ENCODE results near the gene COMMD4. TPM values are rescaled to one million over a fixed set of nuclear protein-coding genes. Genes with fewer than 3 reads are reported as not detected.

COMMD4 gene
- total and polyA plus RNA-seq, 10 of the 15 experiments (the other 5 are each of a cell fraction or from before 2014, with no cell fraction given) = 14.5 to 118 (median 75.3) TPM

DNA sequence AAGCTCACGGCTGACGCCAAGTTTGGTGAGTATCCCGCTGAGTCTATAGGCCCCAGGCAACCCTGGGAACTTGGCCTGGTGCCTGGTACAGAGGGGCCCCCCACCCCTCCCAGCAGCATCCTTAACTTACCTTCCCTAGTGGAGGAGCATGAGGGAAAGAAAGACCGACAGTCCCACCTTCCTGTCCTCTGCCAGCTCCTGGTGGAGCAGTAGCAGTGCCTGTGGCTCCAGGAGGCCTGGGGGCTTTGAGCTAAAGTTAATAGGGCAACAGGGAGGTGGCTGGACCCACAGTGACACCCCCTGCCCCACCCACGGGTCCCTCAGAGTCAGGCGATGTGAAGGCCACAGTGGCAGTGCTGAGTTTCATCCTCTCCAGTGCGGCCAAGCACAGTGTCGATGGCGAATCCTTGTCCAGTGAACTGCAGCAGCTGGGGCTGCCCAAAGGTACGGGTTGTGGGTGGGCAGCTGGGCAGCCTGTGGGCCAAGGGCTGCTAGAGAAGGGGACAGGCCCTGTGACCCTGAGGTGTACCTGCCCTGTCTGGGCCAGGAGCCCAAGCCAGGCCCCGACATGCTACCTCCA, 2.9 kb downstream of the COMMD4 start:
- no peaks in the 10 kb centered on the region; the same call in 1 of the 2 replicates for H3K4me1 ChIP-seq (ENCODE audit: control insufficient read depth, insufficient read depth, low read length)
- H3K36me3 ChIP-seq (ENCODE audit: control insufficient read depth in 2 of 2, insufficient read depth in 2 of 2, low read length in 1 of 2) = peaks cover 0 to 5% of the 10 kb centered on the region in 2 experiments; a peak in 1 of 4 replicates
- H3K79me2 ChIP-seq (ENCODE audit: control insufficient read depth, insufficient read depth, low read length) = peaks cover 10% of the 10 kb centered on the region
- ChIA-PET CTCF (no interaction called here), SMC1A (ENCODE audit: uncharacterized antibody, unreplicated experiment) (interaction anchor here (1.4 kb wide), 1 partner anchor 29 kb away, joined by 4 read pairs; no protein-coding TSS in a partner anchor), POLR2A (no interaction called here), RAD21 (ENCODE audit: unreplicated experiment) (no interaction called here)
- no peak overlapping the region for H3K4me2 ChIP-seq (ENCODE audit: control insufficient read depth, insufficient read depth)
- H2AFZ ChIP-seq (ENCODE audit: control insufficient read depth, low read depth, low read length) = no peak overlapping the region
- ATAC-seq (no peak), DNase-seq (ENCODE audit: low read depth, low spot score) (no peak), FAIRE-seq (no peak)
- intact Hi-C loops (cut with micrococcal nuclease; ENCODE audit: unreplicated experiment) (no loop called here), in situ Hi-C loops (cut with MboI) (no loop called here)
- no peaks in the 10 kb centered on the region for H3K27me3 ChIP-seq (replicated peaks in 1 of 2; ENCODE audit: control insufficient read depth in 2 of 2, insufficient read depth in 2 of 2, low read length in 1 of 2)
- H3K9ac ChIP-seq (ENCODE audit: control insufficient read depth, insufficient read depth, low read length) = no peak overlapping the region
- H3K27ac ChIP-seq (ENCODE audit: control insufficient read depth, insufficient read depth) = no peak overlapping the region
- H4K20me1 ChIP-seq (ENCODE audit: control insufficient read depth, insufficient read depth) = no peaks in the 10 kb centered on the region
- WGBS (ENCODE audit: insufficient coverage, insufficient replicate concordance, low lambda C conversion rate, missing lambda C conversion rate) = 94% methylated on average over 11 of the region's 11 CpGs
- no peaks in the 10 kb centered on the region for H3K9me3 ChIP-seq (replicated peaks; ENCODE audit: control insufficient read depth, insufficient read depth, low read length)
- H3K4me3 ChIP-seq = no peak overlapping the region
- BruUV-seq (replicated peaks) = no TSS peak
- TF ChIP-seq, protein P1, sequence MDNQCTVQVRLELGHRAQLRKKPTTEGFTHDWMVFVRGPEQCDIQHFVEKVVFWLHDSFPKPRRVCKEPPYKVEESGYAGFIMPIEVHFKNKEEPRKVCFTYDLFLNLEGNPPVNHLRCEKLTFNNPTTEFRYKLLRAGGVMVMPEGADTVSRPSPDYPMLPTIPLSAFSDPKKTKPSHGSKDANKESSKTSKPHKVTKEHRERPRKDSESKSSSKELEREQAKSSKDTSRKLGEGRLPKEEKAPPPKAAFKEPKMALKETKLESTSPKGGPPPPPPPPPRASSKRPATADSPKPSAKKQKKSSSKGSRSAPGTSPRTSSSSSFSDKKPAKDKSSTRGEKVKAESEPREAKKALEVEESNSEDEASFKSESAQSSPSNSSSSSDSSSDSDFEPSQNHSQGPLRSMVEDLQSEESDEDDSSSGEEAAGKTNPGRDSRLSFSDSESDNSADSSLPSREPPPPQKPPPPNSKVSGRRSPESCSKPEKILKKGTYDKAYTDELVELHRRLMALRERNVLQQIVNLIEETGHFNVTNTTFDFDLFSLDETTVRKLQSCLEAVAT (IDR thresholded peaks at IDR 0.05) = no peak
- TF ChIP-seq RB1 (IDR thresholded peaks at IDR 0.05; ENCODE audit: borderline replicate concordance) (no peak), SMAD1 (IDR thresholded peaks at IDR 0.05; ENCODE audit: low read depth, partially characterized antibody) (no peak), BCL11A (IDR thresholded peaks at IDR 0.05; ENCODE audit: low read depth, low read length) (no peak), CEBPB (IDR thresholded peaks at IDR 0.05; ENCODE audit: borderline replicate concordance in 1 of 2, low read depth in 2 of 2, low read length in 2 of 2) (no peak), CHD4 (IDR thresholded peaks at IDR 0.05) (no peak), FOXM1 (IDR thresholded peaks at IDR 0.05; ENCODE audit: low read depth, low read length) (no peak), NR2C2 (IDR thresholded peaks at IDR 0.05; ENCODE audit: borderline replicate concordance, control insufficient read depth, insufficient read length, low read depth) (no peak), RELA (IDR thresholded peaks at IDR 0.05; ENCODE audit: borderline replicate concordance, partially characterized antibody) (no peak), SUPT20H (IDR thresholded peaks at IDR 0.05; ENCODE audit: borderline replicate concordance, control insufficient read depth, low read depth, low read length) (no peak), SIX5 (IDR thresholded peaks at IDR 0.05; ENCODE audit: low read depth, low read length, severe bottlenecking) (no peak), KAT2A (conservative IDR thresholded peaks at IDR 0.05; ENCODE audit: control insufficient read depth, low read depth, low read length) (no peak)
- TF ChIP-seq, protein P2, sequence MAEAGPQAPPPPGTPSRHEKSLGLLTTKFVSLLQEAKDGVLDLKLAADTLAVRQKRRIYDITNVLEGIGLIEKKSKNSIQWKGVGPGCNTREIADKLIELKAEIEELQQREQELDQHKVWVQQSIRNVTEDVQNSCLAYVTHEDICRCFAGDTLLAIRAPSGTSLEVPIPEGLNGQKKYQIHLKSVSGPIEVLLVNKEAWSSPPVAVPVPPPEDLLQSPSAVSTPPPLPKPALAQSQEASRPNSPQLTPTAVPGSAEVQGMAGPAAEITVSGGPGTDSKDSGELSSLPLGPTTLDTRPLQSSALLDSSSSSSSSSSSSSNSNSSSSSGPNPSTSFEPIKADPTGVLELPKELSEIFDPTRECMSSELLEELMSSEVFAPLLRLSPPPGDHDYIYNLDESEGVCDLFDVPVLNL (IDR thresholded peaks at IDR 0.05; ENCODE audit: low read depth, low read length) = no peak
- TF ChIP-seq, protein P3, sequence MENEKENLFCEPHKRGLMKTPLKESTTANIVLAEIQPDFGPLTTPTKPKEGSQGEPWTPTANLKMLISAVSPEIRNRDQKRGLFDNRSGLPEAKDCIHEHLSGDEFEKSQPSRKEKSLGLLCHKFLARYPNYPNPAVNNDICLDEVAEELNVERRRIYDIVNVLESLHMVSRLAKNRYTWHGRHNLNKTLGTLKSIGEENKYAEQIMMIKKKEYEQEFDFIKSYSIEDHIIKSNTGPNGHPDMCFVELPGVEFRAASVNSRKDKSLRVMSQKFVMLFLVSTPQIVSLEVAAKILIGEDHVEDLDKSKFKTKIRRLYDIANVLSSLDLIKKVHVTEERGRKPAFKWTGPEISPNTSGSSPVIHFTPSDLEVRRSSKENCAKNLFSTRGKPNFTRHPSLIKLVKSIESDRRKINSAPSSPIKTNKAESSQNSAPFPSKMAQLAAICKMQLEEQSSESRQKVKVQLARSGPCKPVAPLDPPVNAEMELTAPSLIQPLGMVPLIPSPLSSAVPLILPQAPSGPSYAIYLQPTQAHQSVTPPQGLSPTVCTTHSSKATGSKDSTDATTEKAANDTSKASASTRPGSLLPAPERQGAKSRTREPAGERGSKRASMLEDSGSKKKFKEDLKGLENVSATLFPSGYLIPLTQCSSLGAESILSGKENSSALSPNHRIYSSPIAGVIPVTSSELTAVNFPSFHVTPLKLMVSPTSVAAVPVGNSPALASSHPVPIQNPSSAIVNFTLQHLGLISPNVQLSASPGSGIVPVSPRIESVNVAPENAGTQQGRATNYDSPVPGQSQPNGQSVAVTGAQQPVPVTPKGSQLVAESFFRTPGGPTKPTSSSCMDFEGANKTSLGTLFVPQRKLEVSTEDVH (IDR thresholded peaks at IDR 0.05; ENCODE audit: low read depth, partially characterized antibody) = no peak
- TF ChIP-seq, protein P4, sequence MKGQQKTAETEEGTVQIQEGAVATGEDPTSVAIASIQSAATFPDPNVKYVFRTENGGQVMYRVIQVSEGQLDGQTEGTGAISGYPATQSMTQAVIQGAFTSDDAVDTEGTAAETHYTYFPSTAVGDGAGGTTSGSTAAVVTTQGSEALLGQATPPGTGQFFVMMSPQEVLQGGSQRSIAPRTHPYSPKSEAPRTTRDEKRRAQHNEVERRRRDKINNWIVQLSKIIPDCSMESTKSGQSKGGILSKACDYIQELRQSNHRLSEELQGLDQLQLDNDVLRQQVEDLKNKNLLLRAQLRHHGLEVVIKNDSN (IDR thresholded peaks at IDR 0.05; ENCODE audit: borderline replicate concordance, extremely low read length, insufficient read depth, low read depth, low read length) = no peak
- TF ChIP-seq, protein P5, sequence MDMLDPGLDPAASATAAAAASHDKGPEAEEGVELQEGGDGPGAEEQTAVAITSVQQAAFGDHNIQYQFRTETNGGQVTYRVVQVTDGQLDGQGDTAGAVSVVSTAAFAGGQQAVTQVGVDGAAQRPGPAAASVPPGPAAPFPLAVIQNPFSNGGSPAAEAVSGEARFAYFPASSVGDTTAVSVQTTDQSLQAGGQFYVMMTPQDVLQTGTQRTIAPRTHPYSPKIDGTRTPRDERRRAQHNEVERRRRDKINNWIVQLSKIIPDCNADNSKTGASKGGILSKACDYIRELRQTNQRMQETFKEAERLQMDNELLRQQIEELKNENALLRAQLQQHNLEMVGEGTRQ (IDR thresholded peaks at IDR 0.05; ENCODE audit: borderline replicate concordance, low read depth, low read length) = no peak

Measured in GM12878 (cell line).